Esophagus (tissue), 2 donors: ENCODE results near the gene PEAK1. TPM values are rescaled to one million over a fixed set of nuclear protein-coding genes. Genes with fewer than 3 reads are reported as not detected.
A peak's percentile ranks its signal among the peaks of the same experiment; 100 is the strongest.

ENCODE experiments used
- H3K27ac ChIP-seq, 2 donors: one replicate each; pipeline ENCODE4 v1.5.1; 2013; ENCODE audit warnings: low read depth in 2 of 2, mild to moderate bottlenecking in 2 of 2, inconsistent platforms in 1 of 2, low read length in 1 of 2, moderate library complexity in 1 of 2
- H3K27me3 ChIP-seq, 2 donors: one replicate each; pipeline ENCODE4 v1.6.1; 2013; ENCODE audit warnings: low read length in 2 of 2, control low read depth in 1 of 2, mild to moderate bottlenecking in 1 of 2; ENCODE audit not compliant: insufficient read depth in 2 of 2, control insufficient read depth in 1 of 2
- H3K36me3 ChIP-seq, 2 donors: one replicate each; pipeline ENCODE4 v1.6.1; 2013; ENCODE audit warnings: low read length in 1 of 2; ENCODE audit not compliant: control insufficient read depth in 2 of 2, insufficient read depth in 2 of 2
- H3K4me1 ChIP-seq, 2 donors: one replicate each; pipeline ENCODE4 v1.6.1; 2013; ENCODE audit warnings: low read length in 1 of 2; ENCODE audit not compliant: control insufficient read depth in 2 of 2, insufficient read depth in 2 of 2
- H3K4me3 ChIP-seq, 2 donors: one replicate each; pipeline ENCODE4 v1.5.1; 2013; ENCODE audit warnings: low read length in 2 of 2, mild to moderate bottlenecking in 2 of 2, low read depth in 1 of 2, moderate library complexity in 1 of 2
- H3K9me3 ChIP-seq, 2 donors: one replicate each; pipeline ENCODE4 v1.6.1; 2013; ENCODE audit warnings: mild to moderate bottlenecking in 2 of 2, low read depth in 1 of 2, low read length in 1 of 2, moderate library complexity in 1 of 2; ENCODE audit not compliant: control insufficient read depth in 2 of 2, insufficient read depth in 1 of 2
- WGBS, 2 donors: extraction: QIAGEN DNeasy Blood & Tissue Kit; methylation state at CpG; one replicate each; pipeline ENCODE4 v1.1.7; 2013; 5-methylcytosine and 5-hydroxymethylcytosine counted together
- polyA plus RNA-seq, 2 donors: library from polyadenylated mRNA; stranded (reverse); fragments of 200-250 nt; gene quantifications; one replicate each; pipeline ENCODE4 v1.2.3, GENCODE V29; 2013
- donor health status: healthy with polysubstance abuse.
- donor health status: Bipolar disorder and iron deficiency.

Gene PEAK1, protein sequence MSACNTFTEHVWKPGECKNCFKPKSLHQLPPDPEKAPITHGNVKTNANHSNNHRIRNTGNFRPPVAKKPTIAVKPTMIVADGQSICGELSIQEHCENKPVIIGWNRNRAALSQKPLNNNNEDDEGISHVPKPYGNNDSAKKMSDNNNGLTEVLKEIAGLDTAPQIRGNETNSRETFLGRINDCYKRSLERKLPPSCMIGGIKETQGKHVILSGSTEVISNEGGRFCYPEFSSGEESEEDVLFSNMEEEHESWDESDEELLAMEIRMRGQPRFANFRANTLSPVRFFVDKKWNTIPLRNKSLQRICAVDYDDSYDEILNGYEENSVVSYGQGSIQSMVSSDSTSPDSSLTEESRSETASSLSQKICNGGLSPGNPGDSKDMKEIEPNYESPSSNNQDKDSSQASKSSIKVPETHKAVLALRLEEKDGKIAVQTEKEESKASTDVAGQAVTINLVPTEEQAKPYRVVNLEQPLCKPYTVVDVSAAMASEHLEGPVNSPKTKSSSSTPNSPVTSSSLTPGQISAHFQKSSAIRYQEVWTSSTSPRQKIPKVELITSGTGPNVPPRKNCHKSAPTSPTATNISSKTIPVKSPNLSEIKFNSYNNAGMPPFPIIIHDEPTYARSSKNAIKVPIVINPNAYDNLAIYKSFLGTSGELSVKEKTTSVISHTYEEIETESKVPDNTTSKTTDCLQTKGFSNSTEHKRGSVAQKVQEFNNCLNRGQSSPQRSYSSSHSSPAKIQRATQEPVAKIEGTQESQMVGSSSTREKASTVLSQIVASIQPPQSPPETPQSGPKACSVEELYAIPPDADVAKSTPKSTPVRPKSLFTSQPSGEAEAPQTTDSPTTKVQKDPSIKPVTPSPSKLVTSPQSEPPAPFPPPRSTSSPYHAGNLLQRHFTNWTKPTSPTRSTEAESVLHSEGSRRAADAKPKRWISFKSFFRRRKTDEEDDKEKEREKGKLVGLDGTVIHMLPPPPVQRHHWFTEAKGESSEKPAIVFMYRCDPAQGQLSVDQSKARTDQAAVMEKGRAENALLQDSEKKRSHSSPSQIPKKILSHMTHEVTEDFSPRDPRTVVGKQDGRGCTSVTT (N-terminal part only)
- polyA plus RNA-seq: 1 to 10 TPM; 1.9 to 3.6 TPM

DNA sequence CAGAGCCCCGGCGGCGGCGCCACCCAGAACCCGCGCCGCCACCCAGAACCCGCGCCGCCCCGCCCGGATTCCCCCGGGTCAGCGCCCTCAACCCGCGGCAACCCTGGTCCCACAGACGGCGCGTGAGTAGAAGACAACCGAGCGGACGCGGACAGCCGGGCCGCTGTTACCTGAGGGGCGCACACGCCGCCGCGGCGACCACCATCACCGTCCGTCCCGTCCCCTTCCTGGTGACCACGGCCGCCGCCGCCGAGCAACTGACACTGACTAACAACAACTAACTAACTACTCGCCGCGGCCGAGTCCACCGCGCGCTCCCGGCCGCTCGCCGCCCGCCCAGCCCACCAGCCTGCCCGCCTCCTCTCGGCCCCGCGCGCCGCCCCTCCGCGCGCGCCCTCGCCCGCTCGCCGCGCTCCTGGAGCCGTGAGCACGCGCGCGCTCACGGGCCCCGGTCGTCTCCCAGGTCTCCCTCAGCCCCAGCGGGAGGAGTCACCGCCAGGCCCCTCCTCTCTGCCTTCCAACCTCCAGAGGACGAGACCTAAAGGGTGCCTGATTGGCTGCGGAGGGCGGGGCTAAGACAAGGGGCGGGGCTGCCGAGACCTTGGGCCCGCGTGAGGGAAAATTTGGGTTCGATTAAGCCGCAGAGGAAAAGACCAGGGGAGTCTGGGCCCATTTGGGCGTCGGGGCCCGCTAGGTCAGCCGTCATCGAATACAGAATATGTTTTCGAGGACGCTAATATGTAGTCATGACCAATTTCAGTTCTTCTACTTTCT, at the start of gene PEAK1:
TSS of gene PEAK1 (minus strand) at position 269 of the 774 bp plus-strand sequence. CDS start 238,178 bp downstream, outside the sequence.
- Histone ChIP-seq H3K36me3 (no peaks in the 10 kb centered on the region), H3K27ac (peak within 1 kb of the TSS; percentile 94 to 96), H3K27me3 (no peaks in the 10 kb centered on the region), H3K4me1 (no peaks in the 10 kb centered on the region), H3K4me3 (peak within 1 kb of the TSS; percentile 88 to 99), H3K9me3 (no peaks in the 10 kb centered on the region)
- 0 to 1% methylated on average over 50 to 92 of the region's 92 CpGs for WGBS, 2 donors

DNA sequence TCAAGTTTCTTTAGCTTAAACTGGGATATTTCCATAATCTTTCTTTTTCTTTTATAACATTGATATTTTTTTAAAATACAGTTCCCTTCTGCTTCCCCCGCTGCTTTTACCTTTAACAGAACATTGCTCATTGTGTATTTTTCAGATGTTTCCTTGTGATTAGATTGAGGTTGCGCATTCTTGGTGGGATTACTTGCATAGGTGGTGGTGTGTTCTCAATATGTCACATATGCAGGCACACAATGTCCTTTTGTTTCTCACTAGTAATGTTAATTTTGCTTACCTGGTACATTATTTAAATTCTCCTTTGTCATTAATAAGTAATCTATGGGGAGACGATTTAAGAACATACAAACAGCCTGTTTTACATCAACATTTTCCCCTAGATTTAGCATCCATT, 49.0 kb upstream of the PEAK1 start:
- Histone ChIP-seq H3K4me3 (no peak overlapping the region), H3K36me3 (peaks cover 3 to 7% of the 10 kb centered on the region in 2 donors), H3K4me1 (no peaks in the 10 kb centered on the region), H3K27me3 (no peaks in the 10 kb centered on the region), H3K27ac (no peak overlapping the region), H3K9me3 (no peaks in the 10 kb centered on the region)
- 83 to 88% methylated on average over 3 of the region's 3 CpGs for WGBS, 2 donors

DNA sequence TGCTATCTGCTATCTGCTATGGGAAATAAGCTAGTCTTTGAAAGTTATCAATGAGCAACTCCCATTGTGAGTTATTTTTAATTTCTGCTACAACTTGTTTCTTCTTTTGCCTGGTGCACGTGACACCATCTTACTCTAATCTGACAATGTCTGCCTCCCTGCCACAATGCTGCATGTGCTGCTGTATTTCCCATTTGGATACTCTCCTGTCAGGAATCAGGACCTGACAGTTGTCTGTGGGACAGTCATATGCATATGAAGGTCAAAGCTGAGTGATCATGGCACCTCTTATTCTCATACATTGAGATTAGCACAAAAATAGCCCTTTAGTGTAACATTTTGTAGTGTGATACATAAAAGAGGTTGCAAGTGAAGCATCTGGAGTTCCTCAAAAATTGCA, 46.6 kb upstream of the PEAK1 start:
- Histone ChIP-seq H3K4me3 (no peak overlapping the region), H3K36me3 (peaks cover 3 to 7% of the 10 kb centered on the region in 2 donors), H3K27me3 (no peaks in the 10 kb centered on the region), H3K4me1 (no peaks in the 10 kb centered on the region), H3K27ac (no peak overlapping the region), H3K9me3 (no peaks in the 10 kb centered on the region)
- 92 to 100% methylated on average over 1 of the region's 1 CpG for WGBS, 2 donors

GRCh38 chr15:77464129-77464865, 44.4 kb upstream of the PEAK1 start:
- no peak overlapping the region for H3K27ac ChIP-seq
- H3K4me1 ChIP-seq: no peaks in the 10 kb centered on the region
- WGBS, 2 donors: 95 to 96% methylated on average over 3 of the region's 3 CpGs
- no peak overlapping the region for H3K4me3 ChIP-seq
- no peaks in the 10 kb centered on the region for H3K9me3 ChIP-seq
- peaks cover 3 to 5% of the 10 kb centered on the region in 2 donors for H3K36me3 ChIP-seq
- no peaks in the 10 kb centered on the region for H3K27me3 ChIP-seq

DNA sequence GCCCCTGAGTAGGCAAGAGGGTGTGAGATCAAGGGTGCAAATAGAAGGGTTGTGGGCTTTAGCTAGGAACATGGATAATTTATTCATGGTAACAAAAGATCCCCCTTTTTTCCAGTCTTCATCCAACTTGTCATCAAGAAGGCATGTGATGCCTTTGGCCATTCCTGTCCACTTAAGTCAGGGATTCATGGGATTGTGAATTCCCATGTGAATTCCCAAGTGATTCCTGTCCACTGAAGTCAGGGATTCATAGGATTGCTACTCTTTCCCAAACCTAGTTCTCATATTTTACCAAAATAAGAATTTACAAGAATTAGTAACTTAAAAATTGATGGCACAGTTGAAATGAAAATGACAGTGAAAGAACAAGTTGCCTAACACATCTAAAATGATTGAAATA, 41.6 kb upstream of the PEAK1 start:
- H3K4me1 ChIP-seq: no peaks in the 10 kb centered on the region
- H3K27me3 ChIP-seq: no peaks in the 10 kb centered on the region
- H3K36me3 ChIP-seq: peaks cover 0 to 4% of the 10 kb centered on the region in 2 donors
- no peaks in the 10 kb centered on the region for H3K9me3 ChIP-seq
- no peak overlapping the region for H3K4me3 ChIP-seq
- H3K27ac ChIP-seq: no peak overlapping the region

DNA sequence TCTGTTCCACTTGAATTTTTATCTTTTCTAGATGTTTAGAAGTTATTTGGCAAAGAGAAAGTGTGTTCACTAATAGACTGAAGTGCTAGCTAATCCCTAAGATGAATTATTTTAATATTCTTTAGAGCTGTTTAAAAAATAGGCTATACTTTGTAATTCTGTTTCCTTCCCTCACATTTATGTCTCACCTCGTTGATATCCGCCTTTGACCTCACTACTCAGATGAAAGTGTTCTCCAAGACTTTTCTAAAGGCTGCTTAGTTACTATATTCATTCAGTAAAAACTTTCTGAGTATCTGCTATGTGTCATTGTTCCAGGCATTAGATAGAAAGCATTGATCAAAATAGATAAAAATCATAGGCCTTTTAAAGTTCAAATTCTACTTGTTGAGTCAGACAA, 39.1 kb upstream of the PEAK1 start:
- Histone ChIP-seq H3K4me3 (no peak overlapping the region), H3K27me3 (no peaks in the 10 kb centered on the region), H3K4me1 (no peaks in the 10 kb centered on the region), H3K36me3 (no peaks in the 10 kb centered on the region), H3K27ac (no peak overlapping the region), H3K9me3 (no peaks in the 10 kb centered on the region)
- WGBS, 2 donors: 79 to 81% methylated on average over 2 of the region's 2 CpGs

- Histone ChIP-seq H3K27ac (no peak overlapping the region), H3K4me1 (no peaks in the 10 kb centered on the region), H3K4me3 (no peak overlapping the region), H3K27me3 (no peaks in the 10 kb centered on the region), H3K9me3 (no peaks in the 10 kb centered on the region), H3K36me3 (no peaks in the 10 kb centered on the region)
Observed at GRCh38 chr15:77457905-77458265, 38.0 kb upstream of the PEAK1 start.

- Histone ChIP-seq H3K36me3 (no peaks in the 10 kb centered on the region), H3K4me1 (no peaks in the 10 kb centered on the region), H3K9me3 (no peaks in the 10 kb centered on the region), H3K27ac (no peak overlapping the region), H3K27me3 (no peaks in the 10 kb centered on the region), H3K4me3 (no peak overlapping the region)
- WGBS, 2 donors: 71 to 72% methylated on average over 5 of the region's 5 CpGs
Observed at GRCh38 chr15:77457191-77457904, 37.4 kb upstream of the PEAK1 start.
